Ishikawa (cell line): Measurements from ENCODE around the gene ZNF423.

Experiments used
- CEBPB ChIP-seq: IDR thresholded peaks from 2 replicates; pipeline ENCODE4 v1.6.1; 2012
- CREB1 ChIP-seq: IDR thresholded peaks from 2 replicates; pipeline ENCODE4 v1.6.1; 2012; ENCODE audit warnings: low read depth
- EGR1 ChIP-seq: IDR thresholded peaks from 2 replicates; pipeline ENCODE4 v1.6.1; 2012
- EP300 ChIP-seq: IDR thresholded peaks from 2 replicates; pipeline ENCODE4 v1.6.1; 2012; ENCODE audit warnings: borderline replicate concordance
- FOXM1 ChIP-seq: IDR thresholded peaks from 2 replicates; pipeline ENCODE4 v1.6.1; 2012; ENCODE audit warnings: low read depth, borderline replicate concordance
- NFIC ChIP-seq: IDR thresholded peaks from 2 replicates; pipeline ENCODE4 v1.6.1; 2012
- RAD21 ChIP-seq: IDR thresholded peaks from 2 replicates; pipeline ENCODE4 v1.6.1; 2012; ENCODE audit warnings: low read depth
- TAF1 ChIP-seq: IDR thresholded peaks from 2 replicates; pipeline ENCODE4 v1.6.1; 2012; ENCODE audit warnings: low read depth, mild to moderate bottlenecking
- TCF12 ChIP-seq: IDR thresholded peaks from 2 replicates; pipeline ENCODE4 v1.6.1; 2012; ENCODE audit warnings: low read depth
- TEAD4 ChIP-seq: IDR thresholded peaks from 2 replicates; pipeline ENCODE4 v1.6.1; 2012
- YY1 ChIP-seq: IDR thresholded peaks from 2 replicates; pipeline ENCODE4 v1.6.1; 2012; ENCODE audit warnings: low read depth
- ZBTB7A ChIP-seq: IDR thresholded peaks from 2 replicates; pipeline ENCODE4 v1.6.1; 2012; ENCODE audit warnings: low read depth
- TF ChIP-seq, protein P1 (sequence below): IDR thresholded peaks from 2 replicates; pipeline ENCODE4 v1.6.1; 2012
- TF ChIP-seq, protein P2 (sequence below): IDR thresholded peaks from 2 replicates; pipeline ENCODE4 v1.6.1; 2012; ENCODE audit warnings: low read depth, mild to moderate bottlenecking
- TF ChIP-seq, protein P3 (sequence below): IDR thresholded peaks from 2 replicates; pipeline ENCODE4 v1.6.1; 2012

The ZNF423 gene

DNA sequence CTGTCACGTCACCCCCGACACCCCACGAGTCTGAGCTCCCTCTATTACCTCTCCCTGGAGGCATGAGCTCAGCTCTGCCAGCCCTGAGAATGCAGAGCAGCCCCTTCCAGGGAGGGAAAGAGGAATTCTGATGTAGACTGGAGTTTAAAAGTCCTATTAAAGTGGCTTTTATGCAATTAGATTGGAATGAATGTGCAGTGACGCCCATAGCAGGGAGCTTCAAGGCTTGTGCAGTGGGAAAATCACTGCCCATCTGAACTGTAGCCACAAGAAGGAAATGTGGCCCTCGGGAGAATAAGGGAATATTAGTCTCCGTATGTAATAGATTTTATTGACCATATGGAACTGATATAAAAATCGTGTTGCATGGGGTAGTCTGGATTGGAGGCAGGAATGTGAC, 66.9 kb downstream of the ZNF423 start:
- TF ChIP-seq, protein P1, sequence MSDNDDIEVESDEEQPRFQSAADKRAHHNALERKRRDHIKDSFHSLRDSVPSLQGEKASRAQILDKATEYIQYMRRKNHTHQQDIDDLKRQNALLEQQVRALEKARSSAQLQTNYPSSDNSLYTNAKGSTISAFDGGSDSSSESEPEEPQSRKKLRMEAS: no peak
- TF ChIP-seq CEBPB (no peak), TEAD4 (no peak), TCF12 (no peak), NFIC (no peak), EGR1 (no peak), RAD21 (no peak), CREB1 (no peak), EP300 (no peak)
- TF ChIP-seq, protein P2, sequence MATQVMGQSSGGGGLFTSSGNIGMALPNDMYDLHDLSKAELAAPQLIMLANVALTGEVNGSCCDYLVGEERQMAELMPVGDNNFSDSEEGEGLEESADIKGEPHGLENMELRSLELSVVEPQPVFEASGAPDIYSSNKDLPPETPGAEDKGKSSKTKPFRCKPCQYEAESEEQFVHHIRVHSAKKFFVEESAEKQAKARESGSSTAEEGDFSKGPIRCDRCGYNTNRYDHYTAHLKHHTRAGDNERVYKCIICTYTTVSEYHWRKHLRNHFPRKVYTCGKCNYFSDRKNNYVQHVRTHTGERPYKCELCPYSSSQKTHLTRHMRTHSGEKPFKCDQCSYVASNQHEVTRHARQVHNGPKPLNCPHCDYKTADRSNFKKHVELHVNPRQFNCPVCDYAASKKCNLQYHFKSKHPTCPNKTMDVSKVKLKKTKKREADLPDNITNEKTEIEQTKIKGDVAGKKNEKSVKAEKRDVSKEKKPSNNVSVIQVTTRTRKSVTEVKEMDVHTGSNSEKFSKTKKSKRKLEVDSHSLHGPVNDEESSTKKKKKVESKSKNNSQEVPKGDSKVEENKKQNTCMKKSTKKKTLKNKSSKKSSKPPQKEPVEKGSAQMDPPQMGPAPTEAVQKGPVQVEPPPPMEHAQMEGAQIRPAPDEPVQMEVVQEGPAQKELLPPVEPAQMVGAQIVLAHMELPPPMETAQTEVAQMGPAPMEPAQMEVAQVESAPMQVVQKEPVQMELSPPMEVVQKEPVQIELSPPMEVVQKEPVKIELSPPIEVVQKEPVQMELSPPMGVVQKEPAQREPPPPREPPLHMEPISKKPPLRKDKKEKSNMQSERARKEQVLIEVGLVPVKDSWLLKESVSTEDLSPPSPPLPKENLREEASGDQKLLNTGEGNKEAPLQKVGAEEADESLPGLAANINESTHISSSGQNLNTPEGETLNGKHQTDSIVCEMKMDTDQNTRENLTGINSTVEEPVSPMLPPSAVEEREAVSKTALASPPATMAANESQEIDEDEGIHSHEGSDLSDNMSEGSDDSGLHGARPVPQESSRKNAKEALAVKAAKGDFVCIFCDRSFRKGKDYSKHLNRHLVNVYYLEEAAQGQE: no peak
- TF ChIP-seq, protein P3, sequence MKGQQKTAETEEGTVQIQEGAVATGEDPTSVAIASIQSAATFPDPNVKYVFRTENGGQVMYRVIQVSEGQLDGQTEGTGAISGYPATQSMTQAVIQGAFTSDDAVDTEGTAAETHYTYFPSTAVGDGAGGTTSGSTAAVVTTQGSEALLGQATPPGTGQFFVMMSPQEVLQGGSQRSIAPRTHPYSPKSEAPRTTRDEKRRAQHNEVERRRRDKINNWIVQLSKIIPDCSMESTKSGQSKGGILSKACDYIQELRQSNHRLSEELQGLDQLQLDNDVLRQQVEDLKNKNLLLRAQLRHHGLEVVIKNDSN: no peak

DNA sequence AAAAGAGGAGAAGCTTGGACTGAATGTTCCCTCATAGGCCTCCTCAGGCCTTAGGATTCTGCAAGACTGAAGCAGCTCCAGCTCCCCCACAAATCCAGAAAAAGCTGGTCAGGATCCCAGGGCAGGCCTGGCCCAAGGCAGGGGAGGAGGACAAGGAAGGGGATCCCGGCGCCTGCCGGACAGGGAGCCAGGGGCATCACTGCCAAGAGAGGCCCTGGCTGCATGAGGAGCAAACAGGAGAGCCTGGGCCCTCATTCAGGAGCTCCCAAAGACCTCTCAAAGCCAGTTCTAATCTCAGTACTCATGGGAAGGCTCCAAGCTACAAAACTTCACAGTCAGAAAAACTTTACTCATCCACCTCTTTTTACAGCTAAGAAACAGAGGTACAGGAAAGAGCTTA, 67.3 kb downstream of the ZNF423 start:
- TF ChIP-seq FOXM1: no peak
- TF ChIP-seq TCF12: no peak
- TF ChIP-seq, protein P3: no peak
- TF ChIP-seq YY1: no peak
- no peak for TF ChIP-seq RAD21
- TF ChIP-seq EGR1: no peak
- TF ChIP-seq CREB1: no peak
- no peak for TF ChIP-seq ZBTB7A
- TF ChIP-seq, protein P1: no peak
- no peak for TF ChIP-seq TEAD4
- TF ChIP-seq, protein P2: no peak
- no peak for TF ChIP-seq CEBPB
- TF ChIP-seq EP300: no peak
- no peak for TF ChIP-seq TAF1
- no peak for TF ChIP-seq NFIC

DNA sequence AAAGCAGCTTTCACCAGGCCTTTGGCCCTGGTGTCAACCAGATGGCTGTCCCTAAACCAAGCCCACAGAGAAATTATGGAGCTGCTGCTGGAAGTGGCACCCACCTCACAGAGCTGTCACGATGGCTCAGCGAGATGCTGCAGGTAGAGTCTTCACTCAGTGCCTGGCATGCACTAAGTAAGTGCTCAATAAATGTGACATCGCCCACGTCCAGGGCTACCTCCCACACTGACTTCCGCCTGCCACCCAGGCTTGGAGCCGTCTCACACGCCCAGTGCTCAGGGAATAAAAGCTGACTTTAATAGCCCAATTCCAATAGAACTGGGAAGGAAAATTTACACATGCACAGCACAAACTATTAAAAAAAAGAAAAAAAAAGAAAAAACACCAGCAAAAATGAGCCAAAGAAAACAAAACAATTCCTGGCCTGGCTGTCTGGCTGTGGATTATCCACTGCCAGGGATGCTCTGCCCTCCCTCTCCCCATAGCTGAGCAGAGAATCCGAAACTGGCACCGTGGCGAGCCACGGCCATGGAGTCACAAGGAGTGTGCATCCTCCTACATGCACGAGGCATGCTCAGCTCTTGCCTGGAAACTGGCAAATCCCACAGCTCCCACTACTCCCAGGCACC, 68.9 kb downstream of the ZNF423 start:
- TF ChIP-seq EGR1 (no peak), RAD21 (no peak)
- TF ChIP-seq, protein P2: no peak
- TF ChIP-seq, protein P3: no peak

DNA sequence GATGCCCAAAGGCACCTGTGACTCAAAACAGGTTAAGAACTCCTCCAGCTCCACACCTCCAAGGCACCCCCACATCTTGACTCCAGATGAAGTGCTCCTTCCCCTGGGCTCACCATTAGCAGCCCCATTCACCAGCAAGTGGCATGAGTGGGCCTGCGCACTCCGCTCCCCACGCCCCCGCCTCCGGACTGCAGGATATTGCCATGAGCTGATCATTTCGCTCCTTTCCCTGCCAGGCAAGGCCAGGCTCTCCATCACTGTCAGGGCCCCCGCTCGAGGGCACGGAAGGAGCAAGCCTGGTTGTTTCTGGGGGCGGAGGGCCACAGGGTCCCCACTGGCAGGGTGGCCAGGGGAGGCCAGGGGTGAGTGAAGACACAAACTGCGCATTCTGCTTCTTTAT, 69.9 kb downstream of the ZNF423 start:
- no peak for TF ChIP-seq CREB1
- no peak for TF ChIP-seq NFIC
- TF ChIP-seq, protein P1: no peak
- no peak for TF ChIP-seq EGR1
- no peak for TF ChIP-seq YY1
- no peak for TF ChIP-seq TCF12
- no peak for TF ChIP-seq TAF1
- no peak for TF ChIP-seq FOXM1
- TF ChIP-seq CEBPB: no peak
- no peak for TF ChIP-seq EP300
- no peak for TF ChIP-seq TEAD4
- no peak for TF ChIP-seq RAD21
- TF ChIP-seq, protein P2: no peak
- no peak for TF ChIP-seq ZBTB7A
- TF ChIP-seq, protein P3: no peak
